Measurements from ENCODE around the gene SMAD3.

Gene SMAD3

DNA sequence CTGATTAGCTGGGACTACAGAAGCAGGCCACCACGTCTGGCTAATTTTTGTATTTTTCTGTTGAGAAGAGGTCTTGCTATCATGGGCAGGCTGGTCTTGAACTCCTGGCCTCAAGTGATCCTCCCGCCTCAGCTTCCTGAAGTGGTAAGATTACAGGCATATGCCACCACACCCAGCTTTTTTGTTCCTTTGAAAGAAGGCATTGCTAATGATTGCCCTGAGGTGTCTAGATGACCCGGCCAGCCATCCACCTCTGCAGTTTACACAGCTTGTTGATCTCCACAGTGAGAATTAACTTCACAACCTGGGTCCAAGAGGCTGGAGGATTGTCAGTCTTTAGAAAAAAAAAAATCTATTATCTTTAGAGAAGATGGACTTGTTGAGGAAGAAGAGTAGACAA lies 58.7 kb downstream of the SMAD3 start:
- no peak overlapping the region for H3K27ac ChIP-seq
- TF ChIP-seq, protein P1, sequence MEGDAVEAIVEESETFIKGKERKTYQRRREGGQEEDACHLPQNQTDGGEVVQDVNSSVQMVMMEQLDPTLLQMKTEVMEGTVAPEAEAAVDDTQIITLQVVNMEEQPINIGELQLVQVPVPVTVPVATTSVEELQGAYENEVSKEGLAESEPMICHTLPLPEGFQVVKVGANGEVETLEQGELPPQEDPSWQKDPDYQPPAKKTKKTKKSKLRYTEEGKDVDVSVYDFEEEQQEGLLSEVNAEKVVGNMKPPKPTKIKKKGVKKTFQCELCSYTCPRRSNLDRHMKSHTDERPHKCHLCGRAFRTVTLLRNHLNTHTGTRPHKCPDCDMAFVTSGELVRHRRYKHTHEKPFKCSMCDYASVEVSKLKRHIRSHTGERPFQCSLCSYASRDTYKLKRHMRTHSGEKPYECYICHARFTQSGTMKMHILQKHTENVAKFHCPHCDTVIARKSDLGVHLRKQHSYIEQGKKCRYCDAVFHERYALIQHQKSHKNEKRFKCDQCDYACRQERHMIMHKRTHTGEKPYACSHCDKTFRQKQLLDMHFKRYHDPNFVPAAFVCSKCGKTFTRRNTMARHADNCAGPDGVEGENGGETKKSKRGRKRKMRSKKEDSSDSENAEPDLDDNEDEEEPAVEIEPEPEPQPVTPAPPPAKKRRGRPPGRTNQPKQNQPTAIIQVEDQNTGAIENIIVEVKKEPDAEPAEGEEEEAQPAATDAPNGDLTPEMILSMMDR (conservative IDR thresholded peaks at IDR 0.05) = no peak

DNA sequence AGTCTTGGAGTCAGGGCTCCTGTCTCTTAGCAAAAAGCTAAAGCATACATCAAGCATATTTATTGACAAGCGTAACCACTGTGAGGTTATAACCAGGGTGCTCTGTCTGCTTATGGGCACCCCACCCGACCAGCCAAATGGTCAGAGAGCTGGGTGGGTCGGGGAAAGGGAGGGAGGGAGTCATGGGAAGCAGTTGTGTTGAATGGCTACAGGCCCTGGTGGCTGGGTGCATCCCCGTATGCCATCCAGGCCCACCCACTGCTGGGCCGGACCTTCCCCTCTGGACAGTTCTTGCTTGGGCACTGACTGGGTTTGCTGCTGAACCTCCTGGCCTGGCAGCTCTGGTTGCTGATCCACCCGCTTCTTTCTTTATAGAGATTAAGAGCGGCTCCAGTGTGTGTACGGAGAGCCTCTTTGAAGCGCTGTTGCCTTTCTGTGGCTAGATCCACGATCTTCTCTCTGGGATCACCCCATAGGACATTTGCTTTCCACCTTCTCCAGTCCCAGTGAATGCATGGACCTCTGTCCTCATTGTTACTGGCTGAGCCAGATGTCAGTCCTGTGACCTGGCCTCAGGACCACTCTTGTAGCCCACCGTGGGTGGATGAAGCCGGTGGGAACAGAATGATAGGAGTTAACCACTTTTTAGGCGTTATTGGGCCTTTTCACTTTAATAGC lies 59.6 kb downstream of the SMAD3 start:
- TF ChIP-seq, protein P1 (conservative IDR thresholded peaks at IDR 0.05) = no peak
- no peak overlapping the region for H3K27ac ChIP-seq

DNA sequence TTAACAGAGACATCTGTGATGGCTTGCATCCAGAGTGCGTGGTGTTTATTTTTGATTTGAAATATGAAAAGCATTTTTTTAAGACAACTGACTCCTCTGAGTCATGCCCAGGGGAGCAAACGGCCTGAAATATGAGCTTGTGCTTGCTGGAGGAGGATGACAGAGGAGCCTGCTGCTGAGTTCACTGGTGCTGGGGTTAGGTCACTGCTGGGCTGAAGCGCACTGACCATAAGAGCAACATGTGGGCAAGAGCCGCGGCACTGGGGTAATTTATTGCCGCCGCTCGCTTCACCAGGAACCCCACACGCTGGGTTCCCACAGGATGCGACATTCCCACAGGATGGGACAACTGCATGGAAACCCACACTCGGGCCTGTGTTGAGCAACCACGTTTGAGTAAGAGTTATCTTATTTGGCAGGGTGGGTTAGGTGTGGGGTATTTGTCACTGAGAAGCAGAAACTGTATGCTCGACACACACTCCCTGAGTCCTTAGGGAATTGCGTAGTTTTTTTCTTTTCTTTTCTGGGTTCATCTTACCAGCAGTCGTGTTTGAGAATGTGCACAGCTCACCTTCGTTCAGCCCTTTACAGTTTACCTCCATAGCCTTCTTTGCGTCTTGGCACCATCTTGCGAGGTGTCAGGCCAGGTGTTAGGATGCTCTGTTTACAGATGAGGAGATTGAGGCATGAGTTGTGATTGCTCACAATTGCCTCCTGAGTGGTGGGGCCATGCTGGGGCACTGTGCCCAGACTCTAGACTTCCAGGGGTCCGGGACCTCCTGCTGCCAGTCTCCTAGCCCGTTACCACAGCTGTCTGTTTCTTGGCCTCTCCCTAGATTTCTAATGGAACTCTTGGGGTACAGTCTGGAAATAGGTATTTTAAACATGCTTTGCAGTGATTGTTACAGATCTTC lies 60.4 kb downstream of the SMAD3 start:
- no peak overlapping the region for H3K27ac ChIP-seq

GRCh38 chr15:67126551-67127330 lies 61.3 kb downstream of the SMAD3 start:
- H3K27ac ChIP-seq = no peak overlapping the region
- TF ChIP-seq, protein P1 (conservative IDR thresholded peaks at IDR 0.05) = no peak

More for the DNA sequence above, 60.4 kb downstream of the SMAD3 start:
- TF ChIP-seq, protein P1 (conservative IDR thresholded peaks at IDR 0.05) = no peak

GRCh38 chr15:67127331-67127664 lies 61.9 kb downstream of the SMAD3 start:
- H3K27ac ChIP-seq = no peak overlapping the region

GRCh38 chr15:67127965-67128364 lies 62.6 kb downstream of the SMAD3 start:
- H3K27ac ChIP-seq = no peak overlapping the region
- TF ChIP-seq, protein P1 (conservative IDR thresholded peaks at IDR 0.05) = no peak

More at GRCh38 chr15:67127331-67127664, 61.9 kb downstream of the SMAD3 start:
- TF ChIP-seq, protein P1 (conservative IDR thresholded peaks at IDR 0.05) = no peak

DNA sequence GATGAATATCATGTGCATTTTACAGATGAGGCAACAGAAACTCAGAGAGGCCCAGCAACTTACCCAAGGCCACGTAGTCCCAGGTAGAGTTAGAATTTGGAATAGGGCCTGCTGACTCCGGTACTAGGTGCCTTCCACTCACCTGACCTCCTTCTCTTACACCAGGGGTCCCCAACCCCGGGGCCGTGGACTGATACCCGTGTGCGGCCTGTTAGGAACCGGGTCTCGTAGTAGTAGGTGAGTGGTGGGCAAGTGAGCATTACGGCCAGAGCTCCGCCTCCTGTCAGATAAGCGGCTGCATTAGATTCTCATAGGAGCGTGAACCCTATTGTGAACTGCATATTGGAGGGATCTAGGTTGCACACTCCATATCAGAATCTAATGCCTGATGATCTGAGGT lies 64.8 kb downstream of the SMAD3 start:
- no peak overlapping the region for H3K27ac ChIP-seq
- TF ChIP-seq, protein P1 (conservative IDR thresholded peaks at IDR 0.05) = no peak

Measured in VCaP (cell line).